Skeletal muscle cell (primary cell): ENCODE data around the gene NLK.
"Not testable (repeated sequence)": the region's sequence is repeated elsewhere in the genome, so short reads cannot be mapped to it uniquely, and the experiment has no call there.

ENCODE experiments used
- DNase-seq: peaks from one replicate; pipeline ENCODE4 v3.0.0-alpha.2; 2010; ENCODE audit warnings: low read depth
- H3K4me3 ChIP-seq: 2 replicates; pipeline ENCODE4 v1.5.1; 2011; ENCODE audit warnings: low read depth, mild to moderate bottlenecking, control low read depth, low read length, moderate library complexity

The NLK gene

DNA sequence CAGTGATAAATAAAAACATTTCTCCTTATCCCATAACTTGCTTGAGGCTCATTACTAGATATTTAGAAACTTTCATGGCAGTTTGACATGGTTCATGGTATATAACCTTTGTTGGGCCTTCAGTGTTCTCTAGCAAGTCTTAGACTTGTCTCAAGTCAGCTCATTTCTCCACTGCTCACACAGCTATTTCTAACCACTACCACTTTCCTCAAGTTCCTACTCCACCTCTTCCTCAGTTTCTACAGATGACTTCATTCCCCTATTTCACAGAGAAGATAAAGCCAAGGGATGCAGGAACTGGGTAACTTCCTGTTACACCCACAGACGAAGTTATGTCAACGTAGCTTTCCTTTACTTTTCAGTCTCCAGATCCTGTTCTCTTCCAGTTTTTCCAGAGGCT is 23.2 kb downstream of the NLK start:
- no peak overlapping the region for H3K4me3 ChIP-seq
- DNase-seq: no peak

DNA sequence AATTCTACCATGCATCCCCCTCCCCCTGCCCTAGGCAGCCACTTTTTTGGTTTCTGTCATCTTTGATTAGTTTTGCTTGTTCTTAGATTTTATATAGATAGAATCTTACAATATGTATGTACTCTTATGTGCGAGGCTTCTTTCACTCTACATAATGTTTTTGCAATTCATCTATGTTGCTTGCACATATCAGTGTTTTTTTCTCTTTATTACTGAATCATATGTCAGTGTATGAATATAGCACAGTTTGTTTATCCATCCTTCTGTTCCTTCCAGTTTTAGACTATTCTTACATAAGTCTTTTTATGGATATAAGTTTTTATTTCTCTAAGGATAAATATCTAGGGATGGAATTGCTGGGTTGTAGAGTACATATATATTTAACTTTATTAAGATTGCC is 26.6 kb downstream of the NLK start:
- no peak for DNase-seq
- H3K4me3 ChIP-seq: no peak overlapping the region

DNA sequence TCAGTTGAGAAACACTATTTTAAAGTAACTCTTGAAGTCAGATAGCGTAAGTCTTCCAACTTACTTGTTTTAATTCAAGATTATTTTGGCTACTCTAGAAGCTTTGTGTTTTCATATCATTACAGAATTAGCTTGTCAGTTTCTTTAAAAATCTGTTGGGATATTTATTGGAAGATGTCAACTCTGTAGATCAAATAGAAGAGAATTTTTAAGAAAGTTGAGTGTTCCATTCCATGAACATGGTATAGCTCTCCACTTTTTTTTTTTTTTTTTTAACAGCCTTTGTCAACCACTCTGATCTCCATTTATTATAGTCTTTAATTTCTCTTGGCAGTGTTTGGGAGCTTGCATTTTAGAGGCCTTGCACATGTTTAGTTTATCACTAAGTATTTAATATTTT is 28.7 kb downstream of the NLK start:
- no peak for DNase-seq
- H3K4me3 ChIP-seq: no peak overlapping the region

DNA sequence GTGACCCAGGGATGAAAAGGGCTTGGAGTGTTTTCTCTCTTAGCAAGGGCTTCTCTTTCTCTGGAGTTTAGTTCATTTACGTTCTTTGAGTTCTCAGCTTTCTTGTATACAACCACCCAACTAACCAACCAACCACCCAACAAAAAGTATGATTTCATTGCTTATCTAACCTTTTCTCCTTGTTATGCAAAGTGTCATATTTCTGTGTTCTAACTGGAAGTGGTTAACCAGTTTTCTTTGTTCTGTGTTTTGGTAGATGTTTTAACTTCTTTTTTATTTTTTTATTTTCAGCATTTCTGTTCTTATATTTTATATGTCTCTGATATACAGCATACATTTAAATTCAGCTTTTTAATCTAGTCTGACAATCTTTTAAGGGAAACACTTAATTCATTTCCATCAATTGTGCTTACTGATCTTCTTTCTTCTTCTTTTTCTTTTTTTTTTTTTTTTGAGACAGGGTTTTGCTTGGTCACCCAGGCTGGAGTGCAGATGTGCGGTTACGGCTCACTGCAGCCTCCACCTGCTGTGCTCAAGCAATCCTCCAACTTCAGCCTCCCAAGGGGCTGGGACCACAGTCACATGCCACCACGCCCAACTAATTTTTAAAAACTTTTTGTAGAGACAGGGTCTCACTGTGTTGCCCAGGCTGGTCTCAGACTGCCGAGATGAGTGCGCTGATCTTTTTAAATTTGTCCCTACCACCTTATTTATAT is 29.6 kb downstream of the NLK start:
- H3K4me3 ChIP-seq: no peak overlapping the region
- no peak for DNase-seq

DNA sequence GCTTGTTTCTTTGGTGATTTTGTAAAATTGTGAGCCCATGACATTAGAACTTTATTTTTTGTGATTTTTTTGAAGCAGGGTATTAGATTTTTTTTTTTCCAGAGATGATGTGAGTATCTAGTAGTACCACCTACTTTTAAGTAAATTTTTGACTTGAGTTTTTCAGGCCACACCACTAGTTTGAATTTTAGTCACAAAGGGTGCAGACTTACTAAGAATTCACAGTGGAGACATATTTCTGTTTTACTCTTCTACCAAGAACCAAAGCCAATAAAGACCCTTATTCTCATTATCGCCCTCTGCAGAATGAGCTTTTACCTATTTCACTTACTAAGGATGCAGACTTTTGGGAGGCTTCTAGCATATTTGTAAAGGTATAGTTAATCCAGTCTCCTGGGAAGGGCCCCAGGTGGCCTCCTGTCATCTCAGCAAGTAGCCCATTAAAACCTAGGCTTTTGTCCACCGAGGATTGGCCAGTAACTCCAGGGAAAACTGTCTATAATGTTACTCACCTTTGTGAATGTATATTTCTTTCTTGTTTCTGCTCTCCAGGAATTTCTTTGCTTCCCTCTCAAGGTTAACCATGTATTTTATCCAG is 30.6 kb downstream of the NLK start:
- H3K4me3 ChIP-seq: no peak overlapping the region
- no peak for DNase-seq

DNA sequence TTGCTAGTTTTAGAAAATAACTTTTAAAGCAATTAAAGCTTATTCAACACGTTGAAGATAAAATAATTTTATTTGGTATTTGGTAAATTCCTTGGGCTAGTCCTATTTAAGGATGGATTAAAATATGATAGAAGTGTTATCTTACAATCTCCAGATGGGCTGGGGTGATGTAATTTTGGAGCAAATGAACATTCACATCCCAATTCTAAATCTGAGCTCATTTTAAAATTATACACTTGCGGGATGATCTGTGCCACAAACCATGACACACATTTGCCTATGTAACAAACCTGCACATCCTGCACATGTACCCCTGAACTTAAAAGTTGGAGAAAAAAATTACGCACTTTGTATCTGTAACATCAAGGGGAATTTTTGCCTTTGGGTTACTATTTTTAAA is 31.5 kb downstream of the NLK start:
- no peak for DNase-seq

DNA sequence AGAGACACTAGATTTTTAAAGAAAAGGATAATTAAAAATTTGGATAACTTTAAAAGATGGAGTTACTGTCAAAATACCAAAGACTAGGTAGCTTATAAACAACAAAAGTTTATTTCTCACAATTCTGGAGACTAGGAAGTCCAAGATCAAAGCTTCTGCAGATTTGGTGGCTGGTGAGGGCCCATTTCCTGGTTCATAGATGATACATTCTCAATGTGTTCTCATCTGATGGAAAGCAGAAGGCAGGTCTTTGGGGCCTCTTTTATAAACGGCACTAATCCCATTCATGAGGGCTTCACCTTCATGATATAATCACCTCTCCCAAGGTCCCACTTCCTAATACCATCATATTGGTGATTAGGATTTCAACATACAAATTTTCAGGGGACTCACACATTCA is 33.7 kb downstream of the NLK start:
- H3K4me3 ChIP-seq: no peak overlapping the region
- no peak for DNase-seq

More for the DNA sequence above, 31.5 kb downstream of the NLK start:
- no peak overlapping the region for H3K4me3 ChIP-seq

DNA sequence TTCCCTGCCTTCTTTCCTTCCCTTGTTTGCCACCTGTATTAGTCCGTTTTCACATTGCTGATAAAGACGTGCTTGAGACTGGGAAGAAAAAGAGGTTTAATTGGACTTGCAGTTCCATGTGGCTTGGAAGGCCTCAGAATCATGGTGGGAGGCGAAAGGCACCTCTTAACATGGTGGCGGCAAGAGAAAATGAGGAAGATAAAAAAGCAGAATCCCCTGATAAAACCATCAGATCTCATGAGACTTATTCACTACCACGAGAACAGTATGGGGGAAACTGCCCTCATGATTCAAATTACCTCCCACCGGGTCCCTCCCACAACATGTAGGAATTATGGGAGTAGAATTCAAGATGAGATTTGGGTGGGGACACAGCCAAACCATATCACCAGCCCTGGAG is 34.7 kb downstream of the NLK start:
- H3K4me3 ChIP-seq, DNase-seq: not testable (repeated sequence)

DNA sequence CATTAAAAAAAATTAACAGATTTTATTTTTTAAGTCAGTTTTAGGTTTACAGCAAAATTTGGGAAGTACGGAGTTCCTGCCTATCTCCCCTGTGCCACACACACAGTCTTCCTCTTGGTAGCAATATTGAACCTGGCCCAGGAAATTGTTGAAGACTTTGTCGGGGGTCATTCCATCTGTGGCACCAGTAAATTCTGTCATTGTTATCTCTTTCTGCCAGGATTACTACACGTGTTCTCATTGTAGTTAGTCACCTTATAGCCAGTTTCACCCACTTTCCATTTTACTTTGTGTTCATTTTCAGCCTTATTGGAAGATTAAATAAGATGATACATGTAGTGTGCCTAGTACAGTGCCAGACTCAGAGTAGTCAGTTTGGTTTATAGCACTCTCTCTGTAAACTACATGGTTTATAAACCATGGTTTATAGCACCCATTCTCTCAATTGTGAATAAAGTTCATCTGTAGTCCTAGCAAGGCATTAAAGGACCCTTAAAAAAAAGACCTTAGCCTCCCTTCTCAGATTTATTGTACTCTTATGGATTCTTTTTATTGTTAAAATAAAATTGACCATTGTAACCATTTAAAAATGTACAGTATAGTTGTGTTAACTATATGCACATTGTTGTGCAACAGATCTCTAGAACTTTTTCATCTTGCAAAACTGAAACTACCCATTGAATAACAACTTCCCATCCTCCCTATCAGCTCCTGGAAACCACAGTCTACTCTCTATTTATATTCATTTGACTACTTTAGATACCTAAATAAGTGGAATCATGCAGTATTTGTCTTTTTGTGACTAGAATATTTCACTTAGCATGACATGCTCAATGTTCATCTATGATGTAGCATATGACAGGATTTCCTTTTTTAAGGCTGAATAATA is 36.1 kb downstream of the NLK start:
- no peak overlapping the region for H3K4me3 ChIP-seq
- no peak for DNase-seq

DNA sequence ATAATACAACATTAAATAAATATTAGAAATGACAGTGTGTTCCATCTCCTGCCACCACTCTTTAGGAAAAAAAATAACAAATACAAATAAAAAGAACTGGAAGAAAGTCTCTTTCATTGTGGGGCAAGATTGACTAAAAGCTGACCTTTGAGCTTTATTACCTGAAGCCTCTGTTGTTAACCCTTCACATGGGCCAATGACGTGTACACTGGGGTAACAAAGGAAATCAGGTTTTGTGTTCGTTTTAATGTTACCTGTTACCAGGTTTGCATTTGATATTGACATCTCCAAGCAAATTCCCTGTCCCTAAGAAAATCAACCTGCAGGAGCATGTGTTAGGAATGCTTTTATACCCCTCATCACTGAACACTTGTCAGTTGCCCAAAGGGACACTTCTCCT is 39.0 kb downstream of the NLK start:
- no peak for DNase-seq

DNA sequence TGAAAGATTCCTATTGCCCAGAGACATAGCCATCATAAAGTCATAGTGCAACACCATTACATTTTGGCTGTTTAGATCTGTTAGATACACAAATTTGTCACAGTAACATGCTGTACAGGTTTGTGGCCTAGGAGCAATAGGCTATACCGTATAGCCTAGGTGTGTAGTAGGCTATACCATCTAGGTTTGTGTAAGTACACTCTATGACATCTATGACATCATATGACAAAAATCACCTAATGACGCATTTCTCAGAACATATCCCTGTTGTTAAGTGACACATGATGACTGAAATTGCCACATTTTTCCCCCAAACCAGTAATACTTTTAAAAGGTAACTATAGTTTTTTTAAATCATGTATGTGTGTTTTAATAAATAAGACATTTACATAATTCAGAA is 43.3 kb downstream of the NLK start:
- no peak for DNase-seq
- H3K4me3 ChIP-seq: no peak overlapping the region

More for the DNA sequence above, 39.0 kb downstream of the NLK start:
- H3K4me3 ChIP-seq: no peak overlapping the region

DNA sequence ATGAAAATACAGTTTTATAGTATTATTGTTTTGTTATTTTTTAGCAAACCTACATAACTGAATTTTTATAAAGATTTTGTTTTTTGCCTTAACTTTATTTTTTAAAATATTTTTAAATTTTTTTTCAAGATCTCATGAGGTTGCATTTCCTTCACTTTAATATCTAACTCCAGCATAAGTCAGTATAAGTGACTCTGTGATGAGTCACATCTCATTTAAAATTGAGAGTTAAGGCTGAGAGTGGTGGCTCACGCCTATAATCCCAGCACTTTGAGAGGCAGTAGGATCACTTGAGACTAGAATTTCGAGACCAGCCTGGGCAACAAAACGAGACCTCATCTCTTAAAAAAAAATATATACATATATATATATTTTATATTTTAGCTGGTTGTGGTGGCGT is 44.0 kb downstream of the NLK start:
- no peak overlapping the region for H3K4me3 ChIP-seq
- no peak for DNase-seq

DNA sequence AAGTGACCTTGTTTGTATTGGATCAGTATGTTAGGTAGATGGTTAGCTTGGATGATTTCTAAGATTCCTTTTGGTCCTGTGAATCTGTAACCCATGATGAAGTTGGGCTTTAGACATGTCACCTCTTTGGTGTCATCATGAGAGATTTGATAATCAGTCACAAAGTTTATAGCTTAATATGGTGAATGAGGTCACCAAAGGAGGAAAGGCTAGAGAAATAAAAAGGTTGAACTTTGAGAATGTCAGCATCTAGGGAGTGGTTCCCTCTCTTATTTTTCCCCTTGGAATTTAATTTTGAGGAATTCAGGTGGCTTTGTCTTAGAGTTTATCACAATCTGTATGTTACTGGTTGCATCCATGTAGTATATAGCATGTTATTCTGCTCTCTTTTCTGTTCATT is 45.3 kb downstream of the NLK start:
- H3K4me3 ChIP-seq: no peak overlapping the region
- no peak for DNase-seq

DNA sequence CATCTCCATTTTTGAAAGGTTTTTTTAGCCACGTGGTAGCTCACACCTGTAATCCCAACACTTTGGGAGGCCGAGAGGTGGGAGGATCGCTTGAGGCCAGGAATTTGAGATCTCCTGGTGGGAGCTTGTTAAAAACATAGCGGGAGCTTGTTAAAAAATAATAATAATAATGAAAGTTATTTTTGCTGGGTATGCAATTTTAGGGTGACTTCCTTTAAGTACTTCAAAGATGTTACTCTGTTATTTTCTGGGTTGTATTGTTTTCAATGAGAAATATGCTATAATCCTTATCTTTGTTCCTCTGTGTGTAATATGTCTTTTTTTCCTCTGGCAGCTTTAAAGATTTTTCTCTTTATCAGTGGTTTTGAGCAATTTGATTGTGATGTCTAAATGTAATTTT is 48.1 kb downstream of the NLK start:
- no peak for DNase-seq
- H3K4me3 ChIP-seq: no peak overlapping the region

DNA sequence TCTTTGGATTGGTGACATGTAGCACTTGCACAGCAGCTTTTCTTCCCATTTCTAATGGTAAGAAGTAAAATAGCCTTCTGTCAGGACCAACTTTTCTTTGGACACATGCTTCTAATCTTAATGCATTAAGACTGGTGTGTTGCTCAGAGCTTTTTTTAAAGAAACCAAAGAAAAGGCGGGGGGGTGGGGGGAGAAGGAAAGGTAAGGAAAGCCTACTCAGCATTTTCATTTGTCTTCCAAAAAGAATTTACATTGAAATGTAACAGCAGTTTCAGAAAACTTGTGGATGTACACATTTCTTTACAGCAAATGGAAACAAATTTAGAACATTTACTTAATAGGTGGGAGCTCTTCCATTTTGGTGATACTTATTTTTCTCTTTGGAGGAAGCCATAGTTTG is 49.6 kb downstream of the NLK start:
- no peak for DNase-seq
- H3K4me3 ChIP-seq: no peak overlapping the region

DNA sequence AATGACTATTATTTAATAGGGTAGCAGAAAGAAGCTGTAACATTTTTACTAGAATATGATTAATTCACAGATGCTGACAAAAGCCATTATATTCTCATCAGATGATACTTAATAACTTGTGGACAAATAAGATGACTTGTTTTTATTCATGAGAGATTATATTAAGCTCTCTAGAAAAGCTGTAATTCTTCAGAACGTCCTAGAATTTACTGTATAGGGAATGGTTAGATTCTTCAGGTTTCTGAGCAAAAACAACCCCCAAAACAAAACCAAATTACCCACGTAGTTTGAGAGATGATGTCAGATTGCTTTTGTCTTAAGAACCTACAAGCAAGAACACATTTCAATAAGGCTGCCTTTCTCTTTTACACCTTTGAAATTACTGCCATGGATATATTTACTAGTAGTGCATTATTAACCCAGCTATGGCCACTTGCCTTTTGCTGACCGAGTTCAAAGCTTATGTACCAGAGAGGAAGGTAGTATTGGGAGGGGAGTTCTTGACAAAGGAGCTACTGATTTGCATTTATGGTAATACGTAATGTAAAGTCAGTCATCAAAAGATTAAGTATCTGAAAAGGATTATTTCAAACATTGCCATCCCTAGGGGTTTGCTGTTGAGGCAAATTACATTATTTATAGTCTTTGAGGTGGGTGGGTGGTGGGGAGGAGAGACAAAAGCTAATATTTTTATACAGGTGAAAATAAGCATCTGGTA is 51.7 kb downstream of the NLK start:
- no peak for DNase-seq
- H3K4me3 ChIP-seq: no peak overlapping the region

DNA sequence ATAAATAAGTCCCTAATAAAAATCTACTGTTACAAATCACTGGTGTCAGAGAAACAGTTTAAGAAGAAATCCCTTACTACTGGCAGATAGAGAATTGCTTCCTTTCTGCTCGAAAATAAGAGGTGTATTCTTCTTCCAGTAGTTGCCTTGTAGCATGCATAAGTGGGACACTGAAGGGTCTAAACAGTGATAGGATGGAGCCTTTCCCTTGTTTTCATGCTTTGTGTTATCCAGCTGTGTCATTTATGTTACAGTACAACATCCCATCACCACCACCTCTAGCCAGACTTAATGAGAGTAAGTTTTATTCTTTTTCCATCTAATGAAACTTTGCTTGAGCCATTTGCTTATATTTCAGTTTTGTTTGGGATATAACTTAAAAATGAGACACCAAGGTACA is 54.3 kb downstream of the NLK start:
- H3K4me3 ChIP-seq: no peak overlapping the region
- no peak for DNase-seq

DNA sequence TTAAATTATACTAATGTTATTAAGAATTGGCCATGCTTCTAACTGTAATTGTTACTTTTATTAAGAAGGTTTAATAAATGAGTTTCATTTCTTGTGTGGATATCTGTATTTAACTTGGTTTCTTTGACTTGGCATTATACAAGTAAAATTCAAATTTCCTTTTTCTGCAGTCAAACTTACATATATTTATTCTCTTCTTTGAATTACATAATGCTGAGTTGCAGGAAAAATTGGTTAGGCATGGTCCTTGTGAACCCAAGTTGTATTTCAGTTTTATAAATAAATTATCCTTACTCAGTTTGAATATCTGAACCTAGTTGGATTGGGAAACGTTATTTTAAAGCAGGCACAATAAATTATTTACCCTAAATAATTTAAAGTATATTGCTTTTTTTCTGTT is 54.8 kb downstream of the NLK start:
- no peak for DNase-seq

DNA sequence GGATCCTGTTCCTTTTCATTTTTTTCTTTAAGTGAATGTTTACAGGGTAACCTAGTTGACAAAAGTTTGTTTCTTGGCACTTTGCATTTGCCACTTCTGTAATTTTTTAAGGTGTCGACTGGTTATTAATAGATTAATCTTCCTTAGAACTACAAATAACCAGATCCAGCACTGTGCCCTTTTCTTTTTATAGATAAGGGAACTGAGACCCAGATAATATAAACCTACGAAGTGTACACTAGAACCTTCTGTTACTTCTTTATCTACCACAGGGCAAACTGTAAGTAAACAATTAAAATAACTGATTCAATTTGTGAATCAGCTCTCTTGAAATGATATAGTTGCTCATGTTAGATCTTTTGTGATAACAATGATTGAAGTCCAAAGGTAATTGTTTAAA is 55.4 kb downstream of the NLK start:
- DNase-seq: no peak
- no peak overlapping the region for H3K4me3 ChIP-seq

More for the DNA sequence above, 54.8 kb downstream of the NLK start:
- H3K4me3 ChIP-seq: no peak overlapping the region

DNA sequence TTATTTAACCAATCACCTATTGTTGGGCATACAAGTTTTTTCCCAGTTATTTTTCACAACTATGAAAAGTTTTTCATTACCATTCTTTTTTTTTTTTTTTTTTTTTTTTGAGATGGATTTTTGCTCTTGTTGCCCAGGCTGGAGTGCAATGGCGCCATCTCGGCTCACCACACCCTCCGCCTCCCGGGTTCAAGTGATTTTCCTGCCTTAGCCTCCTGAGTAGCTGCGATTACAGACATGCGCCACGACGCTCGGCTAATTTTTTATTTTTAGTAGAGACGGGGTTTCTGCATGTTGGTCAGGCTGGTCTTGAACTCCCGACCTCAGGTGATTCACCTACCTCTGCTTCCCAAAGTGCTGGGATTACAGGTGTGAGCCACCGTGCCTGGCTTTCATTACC is 56.1 kb downstream of the NLK start:
- H3K4me3 ChIP-seq, DNase-seq: not testable (repeated sequence)
